SK-N-SH treated with all-trans-retinoic acid at 6 μM for 48 hours (cell line): ENCODE measurements around the gene TWIST2.

ENCODE experiments used
- ARNTL ChIP-seq: fragments of 450-650 bp; formaldehyde crosslinking; IDR thresholded peaks from 2 replicates; pipeline ENCODE4 v1.5.0; 2020; ENCODE audit warnings: low read depth, mild to moderate bottlenecking, moderate library complexity, borderline replicate concordance
- CSDC2 ChIP-seq: fragments of 250-450 bp; sonication (Bioruptor Pico); IDR thresholded peaks from 2 replicates; pipeline ENCODE4 v1.5.0; 2020; ENCODE audit warnings: mild to moderate bottlenecking, moderate library complexity
- ESRRG ChIP-seq: fragments of 250-450 bp; sonication (Bioruptor Pico); IDR thresholded peaks from 2 replicates; pipeline ENCODE4 v1.6.1; 2021; ENCODE audit warnings: mild to moderate bottlenecking
- GLIS3 ChIP-seq: fragments of 250-450 bp; sonication (Bioruptor Pico); IDR thresholded peaks from 2 replicates; pipeline ENCODE4 v1.5.0; 2020; ENCODE audit warnings: mild to moderate bottlenecking, moderate library complexity
- ISL1 ChIP-seq: fragments of 250-450 bp; sonication (Bioruptor Pico); IDR thresholded peaks from 2 replicates; pipeline ENCODE4 v2.1.2; 2022; ENCODE audit warnings: mild to moderate bottlenecking, moderate library complexity
- RARB ChIP-seq: fragments of 250-450 bp; sonication (Bioruptor Pico); IDR thresholded peaks from 2 replicates; pipeline ENCODE4 v1.8.0; 2021; ENCODE audit warnings: mild to moderate bottlenecking, moderate library complexity
- SNAI2 ChIP-seq: fragments of 250-450 bp; sonication (Bioruptor Pico); IDR thresholded peaks from 2 replicates; pipeline ENCODE4 v1.5.0; 2020; ENCODE audit warnings: mild to moderate bottlenecking, moderate library complexity
- TOX ChIP-seq: fragments of 250-450 bp; sonication (Bioruptor Pico); IDR thresholded peaks from 2 replicates; pipeline ENCODE4 v1.8.0; 2021; ENCODE audit warnings: mild to moderate bottlenecking, moderate library complexity, borderline replicate concordance
- ZNF565 ChIP-seq: fragments of 450-650 bp; formaldehyde crosslinking; conservative IDR thresholded peaks from 2 replicates; pipeline ENCODE4 v1.5.0; 2020; ENCODE audit warnings: low read depth, mild to moderate bottlenecking, moderate library complexity
- ZNF8 ChIP-seq: fragments of 450-650 bp; formaldehyde crosslinking; IDR thresholded peaks from 2 replicates; pipeline ENCODE4 v1.5.0; 2020; ENCODE audit warnings: mild to moderate bottlenecking, moderate library complexity
- TF ChIP-seq, protein P1 (sequence below): fragments of 250-450 bp; sonication (Bioruptor Pico); IDR thresholded peaks from 2 replicates; pipeline ENCODE4 v1.5.0; 2020; ENCODE audit warnings: mild to moderate bottlenecking, moderate library complexity
- TF ChIP-seq, protein P2 (sequence below): fragments of 250-450 bp; sonication (Bioruptor Pico); IDR thresholded peaks from 2 replicates; pipeline ENCODE4 v1.8.0; 2021; ENCODE audit warnings: low read depth, mild to moderate bottlenecking, moderate library complexity, borderline replicate concordance

TWIST2 gene

DNA sequence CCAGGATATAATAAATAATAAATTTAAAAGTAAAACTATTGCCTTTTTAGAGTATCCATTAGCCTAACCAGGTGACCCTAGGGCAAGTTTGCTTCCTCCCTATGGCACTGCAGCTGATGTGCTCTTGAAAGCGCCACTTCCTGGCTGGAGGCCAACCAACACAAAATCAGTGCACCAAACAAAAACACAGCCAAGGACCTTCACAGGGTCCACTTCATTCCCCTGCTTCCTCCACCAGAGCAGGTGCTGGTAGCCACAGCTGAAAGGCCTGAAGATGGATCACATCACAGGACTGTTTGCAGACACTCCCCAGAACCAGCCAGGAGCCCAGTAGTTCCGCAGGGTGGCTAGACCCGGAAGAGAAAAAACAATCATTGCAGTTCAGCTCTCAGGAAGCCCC, 108.8 kb downstream of the TWIST2 start (continued):
- TF ChIP-seq, protein P1, sequence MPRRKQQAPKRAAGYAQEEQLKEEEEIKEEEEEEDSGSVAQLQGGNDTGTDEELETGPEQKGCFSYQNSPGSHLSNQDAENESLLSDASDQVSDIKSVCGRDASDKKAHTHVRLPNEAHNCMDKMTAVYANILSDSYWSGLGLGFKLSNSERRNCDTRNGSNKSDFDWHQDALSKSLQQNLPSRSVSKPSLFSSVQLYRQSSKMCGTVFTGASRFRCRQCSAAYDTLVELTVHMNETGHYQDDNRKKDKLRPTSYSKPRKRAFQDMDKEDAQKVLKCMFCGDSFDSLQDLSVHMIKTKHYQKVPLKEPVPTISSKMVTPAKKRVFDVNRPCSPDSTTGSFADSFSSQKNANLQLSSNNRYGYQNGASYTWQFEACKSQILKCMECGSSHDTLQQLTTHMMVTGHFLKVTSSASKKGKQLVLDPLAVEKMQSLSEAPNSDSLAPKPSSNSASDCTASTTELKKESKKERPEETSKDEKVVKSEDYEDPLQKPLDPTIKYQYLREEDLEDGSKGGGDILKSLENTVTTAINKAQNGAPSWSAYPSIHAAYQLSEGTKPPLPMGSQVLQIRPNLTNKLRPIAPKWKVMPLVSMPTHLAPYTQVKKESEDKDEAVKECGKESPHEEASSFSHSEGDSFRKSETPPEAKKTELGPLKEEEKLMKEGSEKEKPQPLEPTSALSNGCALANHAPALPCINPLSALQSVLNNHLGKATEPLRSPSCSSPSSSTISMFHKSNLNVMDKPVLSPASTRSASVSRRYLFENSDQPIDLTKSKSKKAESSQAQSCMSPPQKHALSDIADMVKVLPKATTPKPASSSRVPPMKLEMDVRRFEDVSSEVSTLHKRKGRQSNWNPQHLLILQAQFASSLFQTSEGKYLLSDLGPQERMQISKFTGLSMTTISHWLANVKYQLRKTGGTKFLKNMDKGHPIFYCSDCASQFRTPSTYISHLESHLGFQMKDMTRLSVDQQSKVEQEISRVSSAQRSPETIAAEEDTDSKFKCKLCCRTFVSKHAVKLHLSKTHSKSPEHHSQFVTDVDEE (CRISPR knock-in tag) = no peak
- TF ChIP-seq ZNF565 (CRISPR knock-in tag) (no peak), ARNTL (CRISPR knock-in tag) (no peak), CSDC2 (no peak), ZNF8 (CRISPR knock-in tag) (no peak), RARB (CRISPR knock-in tag) (no peak), ISL1 (CRISPR knock-in tag) (no peak), SNAI2 (CRISPR knock-in tag) (no peak), TOX (CRISPR knock-in tag) (no peak), GLIS3 (CRISPR knock-in tag) (no peak), ESRRG (CRISPR knock-in tag) (no peak)
- TF ChIP-seq, protein P2, sequence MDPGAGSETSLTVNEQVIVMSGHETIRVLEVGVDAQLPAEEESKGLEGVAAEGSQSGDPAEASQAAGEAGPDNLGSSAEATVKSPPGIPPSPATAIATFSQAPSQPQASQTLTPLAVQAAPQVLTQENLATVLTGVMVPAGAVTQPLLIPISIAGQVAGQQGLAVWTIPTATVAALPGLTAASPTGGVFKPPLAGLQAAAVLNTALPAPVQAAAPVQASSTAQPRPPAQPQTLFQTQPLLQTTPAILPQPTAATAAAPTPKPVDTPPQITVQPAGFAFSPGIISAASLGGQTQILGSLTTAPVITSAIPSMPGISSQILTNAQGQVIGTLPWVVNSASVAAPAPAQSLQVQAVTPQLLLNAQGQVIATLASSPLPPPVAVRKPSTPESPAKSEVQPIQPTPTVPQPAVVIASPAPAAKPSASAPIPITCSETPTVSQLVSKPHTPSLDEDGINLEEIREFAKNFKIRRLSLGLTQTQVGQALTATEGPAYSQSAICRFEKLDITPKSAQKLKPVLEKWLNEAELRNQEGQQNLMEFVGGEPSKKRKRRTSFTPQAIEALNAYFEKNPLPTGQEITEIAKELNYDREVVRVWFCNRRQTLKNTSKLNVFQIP (CRISPR knock-in tag) = no peak
